ENCODE measurements around the gene COQ10B. TPM values are rescaled to one million over a fixed set of nuclear protein-coding genes. Genes with fewer than 3 reads are reported as not detected.

Gene COQ10B
- total RNA-seq, 1 experiment from 2014 or later = 21.7 TPM

- DNase-seq (ENCODE audit: low spot score) = no peak
- Mint-ChIP-seq H3K4me3 (peak overlapping the region; percentile 100), H3K36me3 (peaks cover 3% of the 10 kb centered on the region; the same call in 1 of the 2 replicates), H3K27ac (peak overlapping the region; percentile 100; the same call in 1 of the 2 replicates), H3K9me3 (peaks cover 5% of the 10 kb centered on the region), H3K4me1 (peaks cover 10% of the 10 kb centered on the region), H3K27me3 (ENCODE audit: low read depth) (no peaks in the 10 kb centered on the region; the same call in 1 of the 2 replicates)
- CTCF ChIA-PET = interaction anchor here (0.6 kb wide), 1 partner anchor 347 kb away, joined by 4 read pairs; no protein-coding TSS in a partner anchor
- ATAC-seq = no peak
- TF ChIP-seq MYBL2 (CRISPR knock-in tag; IDR thresholded peaks at IDR 0.05) = no peak
- no peak for TF ChIP-seq AR (CRISPR knock-in tag; IDR thresholded peaks at IDR 0.05)
- TF ChIP-seq JAZF1 (CRISPR knock-in tag; IDR thresholded peaks at IDR 0.05) = no peak
- TF ChIP-seq ESRRA (CRISPR knock-in tag; IDR thresholded peaks at IDR 0.05; ENCODE audit: borderline replicate concordance) = no peak
- TF ChIP-seq HMGXB4 (CRISPR knock-in tag; IDR thresholded peaks at IDR 0.05) = no peak
- no peak for TF ChIP-seq ZNF263 (CRISPR knock-in tag; IDR thresholded peaks at IDR 0.05; ENCODE audit: low read depth)
- TF ChIP-seq ETV6 (CRISPR knock-in tag; IDR thresholded peaks at IDR 0.05) = no peak
- no peak for TF ChIP-seq JUN (CRISPR knock-in tag; IDR thresholded peaks at IDR 0.05)
- TF ChIP-seq FOXP4 (CRISPR knock-in tag; IDR thresholded peaks at IDR 0.05) = no peak
- no peak for TF ChIP-seq PRRX2 (CRISPR knock-in tag; IDR thresholded peaks at IDR 0.05)
- no peak for TF ChIP-seq TCF7 (CRISPR knock-in tag; IDR thresholded peaks at IDR 0.05; ENCODE audit: low read depth)
- no peak for TF ChIP-seq SMAD4 (CRISPR knock-in tag; IDR thresholded peaks at IDR 0.05)
- no peak for TF ChIP-seq MAX (CRISPR knock-in tag; IDR thresholded peaks at IDR 0.05)
- TF ChIP-seq ATF6 (CRISPR knock-in tag; IDR thresholded peaks at IDR 0.05) = no peak
- TF ChIP-seq CTCF (IDR thresholded peaks at IDR 0.05) = no peak
- no peak for TF ChIP-seq USF1 (CRISPR knock-in tag; IDR thresholded peaks at IDR 0.05)
- no peak for TF ChIP-seq ZNF317 (CRISPR knock-in tag; IDR thresholded peaks at IDR 0.05; ENCODE audit: borderline replicate concordance, low read depth)
- no peak for TF ChIP-seq TEAD4 (CRISPR knock-in tag; IDR thresholded peaks at IDR 0.05)
- TF ChIP-seq GRHL2 (CRISPR knock-in tag; IDR thresholded peaks at IDR 0.05; ENCODE audit: insufficient replicate concordance, severe bottlenecking) = no peak
- POLR2A ChIA-PET = no interaction called here
Measured at GRCh38 chr2:197454923-197455322, 1.6 kb downstream of the COQ10B start.

Measured in WTC11 (cell line).